ENCODE measurements around the gene MINDY1.

The MINDY1 gene, protein sequence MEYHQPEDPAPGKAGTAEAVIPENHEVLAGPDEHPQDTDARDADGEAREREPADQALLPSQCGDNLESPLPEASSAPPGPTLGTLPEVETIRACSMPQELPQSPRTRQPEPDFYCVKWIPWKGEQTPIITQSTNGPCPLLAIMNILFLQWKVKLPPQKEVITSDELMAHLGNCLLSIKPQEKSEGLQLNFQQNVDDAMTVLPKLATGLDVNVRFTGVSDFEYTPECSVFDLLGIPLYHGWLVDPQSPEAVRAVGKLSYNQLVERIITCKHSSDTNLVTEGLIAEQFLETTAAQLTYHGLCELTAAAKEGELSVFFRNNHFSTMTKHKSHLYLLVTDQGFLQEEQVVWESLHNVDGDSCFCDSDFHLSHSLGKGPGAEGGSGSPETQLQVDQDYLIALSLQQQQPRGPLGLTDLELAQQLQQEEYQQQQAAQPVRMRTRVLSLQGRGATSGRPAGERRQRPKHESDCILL

DNA sequence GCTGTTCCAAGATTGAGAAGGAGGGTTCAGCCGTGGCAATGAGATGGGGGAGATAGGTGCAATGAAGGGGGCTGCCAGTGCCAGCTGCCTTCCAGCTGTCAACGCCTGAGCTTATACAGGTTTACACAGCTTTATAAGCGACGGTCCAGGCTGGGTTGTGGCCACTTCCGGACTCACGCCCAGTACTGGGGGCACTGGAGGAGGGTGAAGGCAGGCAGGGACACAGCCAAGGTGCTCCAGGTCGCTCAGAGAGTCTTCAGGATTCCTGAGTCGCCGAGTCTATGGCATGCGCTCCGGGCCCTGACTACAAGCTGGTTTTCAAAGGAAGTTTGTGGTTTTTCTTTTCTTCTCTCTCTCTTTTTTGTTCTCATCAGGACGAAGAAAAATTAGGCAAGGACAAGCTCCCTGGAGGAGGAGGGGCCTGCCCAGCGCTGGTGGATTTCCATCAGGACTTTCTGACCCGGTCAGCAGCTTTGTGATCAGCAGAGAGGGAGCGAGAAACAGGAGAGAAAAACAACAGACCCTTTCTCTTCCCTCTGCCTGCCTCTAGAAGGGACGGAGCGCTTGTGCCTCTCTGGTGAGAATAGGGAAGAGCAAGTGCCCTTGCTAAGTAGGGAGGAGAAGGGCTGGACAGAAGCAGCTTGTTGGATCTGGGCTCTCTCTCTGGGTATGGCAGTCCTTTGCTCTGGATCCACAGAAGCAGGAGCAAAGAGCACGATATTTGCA is at the start of gene MINDY1:
MINDY1 (minus strand) TSS at position 576 of the 726 bp plus-strand sequence. CDS start 4,285 bp downstream, outside the sequence.
- DNase-seq, result peak; percentile 85

DNA sequence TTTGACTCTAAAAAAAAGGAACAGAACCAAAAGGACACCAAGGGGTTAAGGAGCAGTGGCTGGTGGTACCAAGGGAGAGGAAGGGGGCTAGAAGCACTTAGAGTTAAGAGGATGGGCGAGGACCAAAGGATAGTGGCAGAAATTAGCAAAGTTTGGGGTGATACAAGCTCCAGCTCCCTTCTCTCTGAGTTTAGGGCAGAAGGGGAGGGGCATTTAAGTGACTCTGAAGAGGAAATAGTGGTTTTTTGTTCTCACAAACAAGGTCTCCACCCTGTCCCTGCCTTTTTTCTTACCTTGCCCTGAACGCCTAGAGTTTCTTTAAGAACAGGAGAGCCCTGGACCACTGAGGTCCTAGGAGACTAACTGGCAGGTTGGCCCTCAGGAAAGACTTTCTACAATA is 49.4 kb upstream of the MINDY1 start:
- no peak for DNase-seq

DNA sequence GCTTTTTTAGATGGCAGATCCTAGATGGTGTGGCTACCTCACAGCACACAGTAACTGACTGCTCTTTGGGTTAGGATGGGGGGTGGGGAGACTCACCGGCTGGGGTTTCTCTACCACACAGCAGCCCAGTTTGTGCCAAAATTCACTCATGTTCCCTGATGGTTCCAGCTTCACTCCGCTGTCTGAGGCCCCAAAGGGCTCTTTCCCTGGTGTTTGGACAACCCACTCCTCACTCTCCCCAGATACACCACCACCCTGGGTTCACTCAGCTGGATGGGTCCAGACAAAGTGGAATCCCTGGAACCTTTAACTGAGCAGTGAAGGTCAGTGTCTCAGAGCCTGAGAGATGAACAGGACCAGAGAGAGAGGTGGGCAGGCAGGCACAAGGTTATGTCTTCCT is 48.9 kb upstream of the MINDY1 start:
- no peak for DNase-seq

DNA sequence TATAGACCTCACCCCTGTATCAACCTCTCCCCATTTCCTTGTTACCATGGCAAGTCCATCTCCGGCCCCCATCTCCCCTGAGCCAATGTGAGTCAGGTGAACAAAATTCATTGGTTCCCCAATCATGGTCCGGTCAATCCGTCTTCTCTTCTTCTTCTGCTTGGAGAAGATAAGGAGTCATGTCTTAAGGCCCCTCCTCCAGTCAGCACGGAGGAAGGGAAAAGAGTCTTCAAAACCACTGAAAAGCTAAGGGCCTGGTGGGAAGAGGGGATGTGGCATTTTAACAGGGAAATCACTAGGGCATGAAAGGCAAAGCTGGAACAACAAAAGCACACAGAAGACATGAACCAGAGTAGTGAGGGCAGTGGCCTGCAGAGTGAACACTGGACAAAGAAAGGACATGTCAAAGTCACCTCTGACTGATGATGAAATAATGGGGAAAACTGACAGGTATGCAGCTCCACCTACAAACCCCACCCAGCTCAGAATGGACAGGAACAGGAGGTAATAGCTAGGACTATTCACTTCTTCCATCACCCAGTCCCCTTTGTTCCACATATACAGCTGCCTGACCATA is 48.4 kb upstream of the MINDY1 start:
- no peak for DNase-seq

DNA sequence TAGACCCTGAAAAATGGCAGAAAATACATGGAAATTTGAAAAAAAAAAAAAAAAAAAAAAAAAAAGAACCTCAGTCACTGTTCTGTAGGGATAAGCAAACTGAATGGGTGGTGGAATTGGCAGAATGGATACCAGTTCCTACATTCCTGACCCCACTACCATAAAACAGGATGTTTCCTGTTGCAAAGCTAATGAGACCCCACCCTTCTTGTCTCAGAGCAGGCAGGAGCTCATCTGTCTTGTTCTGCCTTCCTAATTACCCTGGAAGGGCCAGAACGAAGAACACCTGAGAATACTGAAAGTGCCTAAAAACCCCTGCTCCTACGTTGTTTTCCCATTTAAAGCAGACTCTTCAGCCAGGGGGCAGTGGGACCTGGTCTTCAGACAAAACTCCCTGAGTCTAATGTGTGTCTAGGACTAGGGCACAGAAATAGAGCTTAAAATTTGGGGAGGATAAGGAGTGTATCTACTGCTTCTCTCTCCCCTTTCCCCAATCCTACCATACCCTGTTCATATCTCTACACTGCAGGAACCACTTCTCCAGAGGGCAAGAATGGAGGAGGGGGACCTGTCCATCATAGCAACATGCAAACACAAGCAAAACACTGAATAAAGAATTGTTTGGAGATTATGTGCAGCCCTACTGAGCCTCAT is 44.8 kb upstream of the MINDY1 start:
- no peak for DNase-seq

DNA sequence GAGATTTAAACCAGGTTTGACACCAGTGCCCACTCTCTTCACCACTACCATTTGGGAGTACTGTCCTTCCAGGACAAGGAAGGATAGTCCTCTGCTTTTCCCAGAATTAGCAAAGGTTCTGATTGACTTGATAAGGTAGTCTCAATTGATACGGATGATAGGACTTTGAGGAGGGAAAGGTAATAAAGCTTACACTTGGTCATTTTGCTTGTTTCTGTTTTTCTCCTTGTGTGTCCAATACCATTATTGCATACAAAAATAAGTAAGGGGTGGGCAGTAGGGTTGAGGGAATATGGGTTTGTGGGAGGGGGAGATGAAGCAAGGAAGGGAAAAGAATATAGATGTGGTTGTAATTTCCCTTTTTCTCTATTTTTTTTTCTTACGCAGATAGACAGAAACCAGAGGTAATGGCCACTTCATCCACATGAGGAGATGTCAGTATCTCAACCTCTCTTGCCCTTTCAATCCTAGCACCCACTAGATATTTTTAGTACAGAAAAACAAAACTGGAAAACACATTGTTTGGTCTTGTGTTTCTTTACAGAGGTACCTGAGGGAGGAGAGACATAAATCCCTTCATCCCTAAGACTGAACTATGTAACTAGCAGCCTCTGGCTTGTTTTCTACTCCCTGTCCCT is 43.5 kb upstream of the MINDY1 start:
- no peak for DNase-seq

DNA sequence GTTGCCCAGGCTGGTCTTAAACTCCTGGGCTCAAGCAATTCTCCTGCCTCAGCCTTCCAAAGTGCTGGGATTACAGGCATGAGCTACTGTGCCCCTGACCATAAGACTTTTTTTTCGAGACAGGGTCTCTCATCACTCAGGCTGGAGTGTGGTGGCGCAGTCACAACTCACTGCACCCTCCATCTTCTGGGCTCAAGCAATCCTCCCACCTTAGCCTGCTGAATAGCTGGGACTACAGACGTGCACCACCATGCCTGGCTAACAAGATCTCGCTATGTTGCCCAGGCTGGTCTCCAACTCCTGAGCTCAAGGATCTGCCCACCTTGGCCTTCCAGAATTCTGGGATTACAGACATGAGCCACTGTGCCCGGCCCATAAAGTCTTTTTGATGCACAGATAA is 42.8 kb upstream of the MINDY1 start:
- no peak for DNase-seq

DNA sequence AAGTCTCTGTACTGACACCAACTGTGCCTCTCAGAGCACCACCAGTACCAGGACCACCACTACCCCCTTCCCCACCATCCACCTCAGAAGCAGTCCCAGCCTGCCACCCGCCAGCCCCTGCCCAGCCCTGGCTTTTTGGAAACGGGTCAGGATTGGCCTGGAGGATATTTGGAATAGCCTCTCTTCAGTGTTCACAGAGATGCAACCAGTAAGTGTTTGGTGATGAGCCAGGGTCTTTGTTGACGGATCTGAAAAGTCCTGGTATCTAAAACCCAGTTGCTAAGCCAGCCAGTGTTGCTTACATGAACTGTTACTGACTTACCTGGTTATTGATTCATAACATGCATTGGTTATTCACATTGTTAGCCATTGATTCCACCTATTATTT is 41.9 kb upstream of the MINDY1 start:
- no peak for DNase-seq

DNA sequence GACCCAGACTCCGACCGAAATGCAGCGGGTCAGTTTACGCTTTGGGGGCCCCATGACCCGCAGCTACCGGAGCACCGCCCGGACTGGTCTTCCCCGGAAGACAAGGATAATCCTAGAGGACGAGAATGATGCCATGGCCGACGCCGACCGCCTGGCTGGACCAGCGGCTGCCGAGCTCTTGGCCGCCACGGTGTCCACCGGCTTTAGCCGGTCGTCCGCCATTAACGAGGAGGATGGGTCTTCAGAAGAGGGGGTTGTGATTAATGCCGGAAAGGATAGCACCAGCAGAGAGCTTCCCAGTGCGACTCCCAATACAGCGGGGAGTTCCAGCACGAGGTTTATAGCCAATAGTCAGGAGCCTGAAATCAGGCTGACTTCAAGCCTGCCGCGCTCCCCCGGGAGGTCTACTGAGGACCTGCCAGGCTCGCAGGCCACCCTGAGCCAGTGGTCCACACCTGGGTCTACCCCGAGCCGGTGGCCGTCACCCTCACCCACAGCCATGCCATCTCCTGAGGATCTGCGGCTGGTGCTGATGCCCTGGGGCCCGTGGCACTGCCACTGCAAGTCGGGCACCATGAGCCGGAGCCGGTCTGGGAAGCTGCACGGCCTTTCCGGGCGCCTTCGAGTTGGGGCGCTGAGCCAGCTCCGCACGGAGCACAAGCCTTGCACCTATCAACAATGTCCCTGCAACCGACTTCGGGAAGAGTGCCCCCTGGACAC is 41.4 kb upstream of the MINDY1 start:
- DNase-seq, result peak; percentile 90

DNA sequence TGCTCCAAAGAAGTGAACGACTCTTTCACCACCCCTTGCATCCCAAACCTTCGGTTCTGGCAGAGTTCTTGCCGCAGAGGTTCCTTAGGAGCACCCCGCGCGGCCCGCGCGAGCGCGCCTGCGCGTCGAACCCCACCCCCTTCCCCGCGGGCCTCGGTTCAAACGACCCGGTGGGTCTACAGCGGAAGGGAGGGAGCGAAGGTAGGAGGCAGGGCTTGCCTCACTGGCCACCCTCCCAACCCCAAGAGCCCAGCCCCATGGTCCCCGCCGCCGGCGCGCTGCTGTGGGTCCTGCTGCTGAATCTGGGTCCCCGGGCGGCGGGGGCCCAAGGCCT is 40.9 kb upstream of the MINDY1 start, which contains the start of gene C1orf56:
C1orf56 (plus strand) TSS at position 161 of the 334 bp plus-strand sequence; CDS start at position 258, 97 bp downstream.
- peak; percentile 90 for DNase-seq

DNA sequence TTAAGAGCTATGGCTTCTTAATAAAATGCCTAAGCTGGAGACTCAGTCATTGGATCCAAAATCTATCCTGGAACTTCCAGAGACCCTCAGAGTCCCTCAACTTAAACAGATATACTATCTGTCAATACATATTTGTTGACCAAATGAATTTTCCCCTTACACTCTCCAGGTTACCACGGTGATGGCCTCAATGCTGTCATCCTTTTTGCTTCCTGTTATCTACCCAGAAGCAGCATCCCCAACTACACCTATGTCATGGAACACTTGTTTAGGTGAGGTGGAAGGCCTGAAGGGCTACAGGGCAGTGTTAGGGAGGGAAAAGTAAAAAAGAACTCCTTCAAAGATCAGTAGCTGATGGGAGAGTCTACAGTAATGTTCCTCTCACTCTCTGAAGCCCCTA is 36.5 kb upstream of the MINDY1 start:
- no peak for DNase-seq

DNA sequence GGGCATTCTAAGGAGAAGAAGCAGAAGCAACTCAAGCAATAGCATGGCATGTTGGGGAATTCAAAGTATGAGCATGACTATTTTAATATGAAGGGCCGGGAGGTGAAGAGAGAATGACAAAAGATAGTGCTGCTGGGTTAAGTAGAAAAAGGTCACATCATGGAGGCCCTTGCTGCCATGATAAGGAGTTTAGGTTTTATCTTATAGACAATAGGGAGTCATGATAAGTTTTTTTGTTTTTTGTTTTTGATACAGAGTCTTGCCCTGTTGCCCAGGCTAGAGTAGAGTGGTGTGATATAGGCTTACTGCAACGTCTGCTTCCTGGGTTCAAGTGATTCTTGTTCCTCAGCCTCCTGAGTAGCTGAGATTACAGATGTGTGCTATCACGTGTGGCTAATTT is 32.8 kb upstream of the MINDY1 start:
- DNase-seq, result no peak

DNA sequence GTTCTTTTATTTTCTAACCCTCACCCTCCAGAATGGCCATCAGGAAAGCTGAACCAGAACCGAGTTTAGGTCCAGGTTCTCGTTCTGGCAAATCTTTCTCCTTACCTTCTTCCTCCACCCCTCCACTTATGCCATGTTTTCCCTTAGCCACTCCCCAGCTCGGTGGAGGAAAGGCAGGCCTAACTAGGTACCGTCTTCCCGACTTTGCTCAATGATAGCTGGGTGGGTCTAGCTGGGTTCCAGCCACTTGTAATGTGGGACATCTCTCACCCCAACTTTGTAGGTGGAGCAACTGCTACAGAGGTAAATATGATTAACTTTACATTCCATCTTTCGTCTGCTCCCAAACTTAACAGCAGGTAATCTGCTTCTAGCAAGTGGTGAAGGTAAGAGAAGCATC is 30.3 kb upstream of the MINDY1 start:
- DNase-seq, result no peak

DNA sequence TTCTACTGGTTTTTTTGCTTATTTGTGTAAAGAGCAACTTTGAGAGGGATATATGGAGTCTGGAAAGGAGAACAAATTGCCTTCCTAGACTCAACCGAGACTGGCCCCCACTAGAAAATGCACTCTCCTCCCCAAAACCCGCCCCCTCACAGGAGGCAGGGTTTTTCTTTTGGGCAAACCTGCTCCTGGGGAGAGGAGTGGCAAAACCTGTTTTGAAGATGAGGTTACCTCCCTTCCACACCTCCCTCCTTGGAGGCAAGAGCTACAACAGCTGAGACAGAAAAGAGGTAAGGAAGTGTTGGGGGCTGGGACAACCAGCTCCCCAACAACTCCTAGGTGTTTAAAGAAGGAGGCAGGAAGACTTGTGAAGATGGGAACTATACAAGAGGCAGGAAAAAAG is 29.7 kb upstream of the MINDY1 start, which contains the start of gene BNIPL:
BNIPL (plus strand) TSS at position 231 of the 400 bp plus-strand sequence; CDS start at position 371, 140 bp downstream.
- no peak for DNase-seq

DNA sequence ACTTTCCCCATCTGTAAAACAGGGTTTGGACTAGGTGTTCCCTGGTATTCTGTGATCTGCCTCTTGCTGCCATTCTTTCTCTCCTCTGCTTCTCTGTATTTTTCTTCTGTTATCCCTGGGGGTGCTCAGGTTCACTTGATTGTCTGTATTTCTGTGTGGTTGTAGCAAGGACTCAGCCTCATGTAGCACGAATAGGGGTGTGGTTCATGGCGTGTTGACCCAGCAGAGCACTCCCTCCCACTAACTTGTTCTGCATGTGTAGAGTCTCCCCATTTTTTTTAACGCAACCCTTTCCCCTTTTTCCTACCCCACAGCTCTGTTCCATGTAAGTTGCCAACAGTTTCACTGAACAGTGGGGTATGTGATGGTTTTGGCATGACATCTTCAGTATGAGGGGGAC is 28.5 kb upstream of the MINDY1 start:
- DNase-seq, result no peak

DNA sequence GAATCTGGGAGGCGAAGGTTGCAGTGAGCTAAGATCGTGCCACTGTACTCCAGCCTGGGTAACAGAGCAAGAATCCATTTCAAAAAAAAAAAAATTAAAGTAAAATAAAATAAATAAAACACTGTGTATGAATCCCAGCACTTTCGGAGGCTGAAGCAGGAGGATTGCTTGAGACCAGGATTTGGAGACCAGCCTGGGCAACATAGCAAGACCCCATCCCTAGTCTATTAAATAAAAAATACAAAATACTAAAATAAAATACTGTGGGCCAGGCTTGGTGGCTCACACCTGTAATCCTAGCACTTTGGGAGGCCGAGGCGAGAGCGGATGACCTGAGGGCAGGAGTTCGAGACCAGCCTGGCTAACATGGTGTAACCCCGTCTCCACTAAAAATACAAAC is 25.5 kb upstream of the MINDY1 start:
- DNase-seq, result no peak

DNA sequence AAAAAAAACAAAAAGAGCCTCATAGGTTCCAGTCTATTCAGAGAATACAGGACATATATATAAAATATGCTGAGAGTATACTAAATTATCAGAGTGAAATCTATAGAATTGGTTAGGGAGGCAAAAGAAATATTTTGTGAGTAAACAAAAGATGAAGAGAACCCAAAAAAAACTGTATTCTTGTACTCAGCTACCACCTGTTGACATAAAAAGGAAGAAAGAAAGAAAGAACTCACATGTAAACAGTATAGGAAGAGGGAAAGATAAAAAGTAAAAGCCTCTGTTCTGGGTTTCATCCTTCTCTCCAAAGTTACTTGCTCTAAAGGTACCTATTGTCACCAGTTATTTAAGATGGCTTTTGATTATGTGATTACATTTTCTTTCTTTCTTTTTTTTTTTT is 19.8 kb upstream of the MINDY1 start:
- DNase-seq, result no peak

DNA sequence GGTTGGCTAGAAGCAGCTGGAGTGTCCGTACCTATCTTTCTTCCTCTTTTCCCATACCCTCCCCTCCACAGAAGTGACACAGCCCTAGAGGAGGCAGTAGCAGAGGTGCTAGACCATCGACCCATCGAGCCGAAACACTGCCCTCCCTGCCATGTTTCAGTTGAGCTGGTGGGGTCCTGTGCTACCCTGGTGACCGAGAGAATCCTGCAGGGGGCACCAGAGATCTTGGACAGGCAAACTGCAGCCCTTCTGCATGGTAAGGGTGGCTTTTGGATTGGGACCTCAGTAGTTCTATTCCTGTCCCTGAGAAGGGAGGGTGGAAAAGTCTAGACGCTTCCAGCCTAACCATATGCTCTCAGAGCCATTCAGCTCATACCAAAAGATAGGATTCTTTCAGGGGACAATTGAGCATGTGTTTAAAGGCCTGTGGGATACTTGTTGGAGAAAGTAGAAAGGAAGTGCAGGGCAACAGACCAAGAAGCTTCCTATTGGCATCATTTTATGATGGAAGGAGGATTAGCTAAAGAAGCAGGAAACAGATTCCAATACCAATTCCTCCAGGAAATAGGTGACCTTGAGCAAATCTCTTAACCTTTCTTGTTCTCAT is 17.9 kb upstream of the MINDY1 start:
- DNase-seq, result peak; percentile 64

DNA sequence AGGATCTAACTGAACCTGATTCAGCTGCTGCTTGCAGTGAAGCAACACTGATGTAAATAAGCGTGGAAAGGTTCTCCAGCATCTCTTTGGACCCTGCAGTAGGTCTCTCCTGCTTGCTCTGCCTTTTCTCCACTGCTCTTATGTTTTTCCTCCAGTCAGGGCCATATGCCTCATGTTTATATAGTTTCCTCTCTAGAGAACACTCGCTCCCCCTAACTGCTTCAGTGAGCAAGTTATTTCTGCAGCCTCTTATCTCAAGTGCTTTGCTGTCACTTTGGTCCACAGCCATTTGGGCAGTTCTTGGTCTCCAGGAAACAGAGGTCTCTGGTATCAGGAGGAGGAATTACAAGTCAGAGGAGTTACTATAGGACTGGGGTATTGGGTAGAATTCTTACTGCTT is 6.8 kb upstream of the MINDY1 start:
- no peak for DNase-seq

DNA sequence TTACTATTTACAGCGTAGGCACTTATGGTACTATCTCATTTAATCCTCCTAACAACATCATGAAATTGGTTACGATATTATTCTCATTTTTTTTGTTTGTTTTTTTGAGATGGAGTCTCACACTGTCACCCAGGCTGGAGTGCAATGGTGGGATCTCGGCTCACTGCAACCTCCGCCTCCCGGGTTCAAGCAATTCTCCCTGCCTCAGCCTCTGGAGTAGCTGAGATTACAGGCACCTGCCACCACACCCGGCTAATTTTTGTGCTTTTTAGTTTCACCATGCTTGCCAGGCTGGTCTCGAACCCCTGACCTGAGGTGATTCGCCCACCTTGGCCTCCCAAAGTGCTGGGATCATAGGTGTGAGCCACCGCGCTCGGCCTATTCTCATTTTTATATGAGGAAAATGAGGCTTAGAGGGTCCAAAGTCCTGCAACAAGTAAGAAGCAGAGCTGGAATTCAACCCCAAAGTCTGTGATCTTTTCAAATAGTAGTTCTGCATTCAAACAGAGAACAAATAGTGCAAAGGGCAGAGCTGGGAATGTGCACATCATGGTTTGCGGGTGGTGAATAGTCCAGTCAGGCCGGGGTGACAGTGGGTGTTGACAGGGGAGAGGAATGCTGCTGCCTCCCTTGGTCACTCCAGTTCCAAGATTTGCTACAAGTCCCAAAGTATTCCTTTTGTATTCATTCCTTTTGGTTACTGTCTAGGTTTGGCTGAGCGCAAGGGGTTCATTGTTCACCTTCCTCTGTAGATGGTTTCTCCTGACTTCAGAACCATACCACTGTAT is 6.2 kb upstream of the MINDY1 start:
- DNase-seq, result no peak

All from retina (tissue), 1 donor.